NCI-H2227 treated with DMSO at 0.1 percent for 48 hours (cell line): ENCODE results near the gene IL13RA2.

Source experiments
- DNase-seq: peaks from one replicate; lab custom pipeline; 2025; lab: John Stamatoyannopoulos, UW

IL13RA2 gene

GRCh38 chrX:114997779-114998178 lies 19.6 kb downstream of the IL13RA2 start:
- no peak for DNase-seq

- no peak for DNase-seq
These were observed 31.3 kb downstream of the IL13RA2 start for GRCh38 chrX:114985967-114986592.

- no peak for DNase-seq
These were observed 41.1 kb downstream of the IL13RA2 start for GRCh38 chrX:114976292-114976691.

- DNase-seq = no peak
These were observed 44.4 kb downstream of the IL13RA2 start for GRCh38 chrX:114973013-114973412.

- DNase-seq = no peak
These were observed 46.6 kb downstream of the IL13RA2 start for GRCh38 chrX:114970806-114971205.

GRCh38 chrX:114964374-114964773 lies 53.0 kb downstream of the IL13RA2 start:
- DNase-seq = no peak

- DNase-seq = no peak
These were observed 55.2 kb downstream of the IL13RA2 start for GRCh38 chrX:114962209-114962608.

GRCh38 chrX:114959729-114960128 lies 57.7 kb downstream of the IL13RA2 start:
- no peak for DNase-seq
